K562 (cell line): Measurements from ENCODE around the gene KRT4. TPM values are rescaled to one million over a fixed set of nuclear protein-coding genes. Genes with fewer than 3 reads are reported as not detected.

ENCODE experiments used
- HMGN3 ChIP-seq: IDR thresholded peaks from 2 replicates; pipeline ENCODE4 v1.6.1; 2011; ENCODE audit warnings: borderline replicate concordance, low read depth, mild to moderate bottlenecking, mixed read lengths, low read length; ENCODE audit not compliant: insufficient read length; ENCODE audit errors: extremely low read depth
- JUND ChIP-seq, 2 experiments: IDR thresholded peaks; 2 replicates in 1 of 2; 3 replicates in 1 of 2; pipeline ENCODE4 v1.6.1; 2011; ENCODE audit warnings: borderline replicate concordance in 2 of 2, low read depth in 2 of 2, low read length in 2 of 2, improper control_type of control experiment in 1 of 2, missing biosample characterization in 1 of 2, missing genetic modification characterization in 1 of 2, missing genetic modification reagents in 1 of 2
- L3MBTL2 ChIP-seq: fragments of 450-650 bp; IDR thresholded peaks from 2 replicates; pipeline ENCODE4 v1.6.1; 2016; ENCODE audit warnings: mild to moderate bottlenecking, moderate library complexity
- RB1 ChIP-seq: fragments of 450-650 bp; IDR thresholded peaks from 2 replicates; pipeline ENCODE4 v1.6.1; 2017; ENCODE audit warnings: low read depth, mild to moderate bottlenecking
- RCOR1 ChIP-seq, 2 experiments: IDR thresholded peaks; 2 replicates each; pipeline ENCODE4 v1.6.1; 2012; ENCODE audit warnings: low read depth in 2 of 2, low read length in 2 of 2, borderline replicate concordance in 1 of 2, improper control_type of control experiment in 1 of 2
- RUNX1 ChIP-seq: sonication (generic); IDR thresholded peaks from 2 replicates; pipeline ENCODE4 v1.6.1; 2016; ENCODE audit warnings: antibody characterized with exemption, low read depth
- YBX1 ChIP-seq: fragments of 450-650 bp; IDR thresholded peaks from 2 replicates; pipeline ENCODE4 v1.7.1; 2016; ENCODE audit warnings: mild to moderate bottlenecking
- ZBTB40 ChIP-seq, 2 experiments: fragments of 450-650 bp in 1 of 2; sonication (generic) in 1 of 2; formaldehyde crosslinking in 1 of 2; IDR thresholded peaks; 2 replicates each; pipeline versions ENCODE4 v1.7.1 to v1.9.0; 2016 to 2022; ENCODE audit warnings: inconsistent platforms in 1 of 2, mild to moderate bottlenecking in 1 of 2, missing genetic modification reagents in 1 of 2
- ZNF592 ChIP-seq: fragments of 450-650 bp; IDR thresholded peaks from 2 replicates; pipeline ENCODE4 v1.6.1; 2017; ENCODE audit warnings: antibody characterized with exemption, mild to moderate bottlenecking
- polyA plus RNA-seq, 8 experiments: library from polyadenylated mRNA; depleted of rRNA in 4 of 8; stranded (reverse) in 5 of 8; unstranded in 3 of 8; fragments of >200 nt; fragmentation: Nextera tagmentation in 2 of 8; fragmentation: Illumina TruSeq in 1 of 8; extraction: Ambion mirVana in 2 of 8; extraction: Trizol in 1 of 8; gene quantifications; 2 replicates each; pipeline versions ENCODE4 v1.2.1 to v1.2.3, GENCODE V29; 2011 to 2014; ENCODE audit warnings: inconsistent platforms in 1 of 8, missing spikeins in 1 of 8
- total RNA-seq, 7 experiments: library from RNA; depleted of rRNA in 6 of 7; stranded (reverse); fragments of >200 nt in 6 of 7; fragmentation: Illumina TruSeq in 2 of 7; extraction: Trizol in 2 of 7; gene quantifications; 2 replicates each; pipeline versions ENCODE4 v1.2.1 to v1.2.3, GENCODE V29; 2011 to 2021; ENCODE audit warnings: low replicate concordance in 1 of 7
- TF ChIP-seq, protein P1 (sequence below): sonication (generic); formaldehyde crosslinking; IDR thresholded peaks from 2 replicates; pipeline ENCODE4 v1.9.0; 2022; ENCODE audit warnings: mild to moderate bottlenecking, missing genetic modification reagents

KRT4 gene
- total and polyA plus RNA-seq, 9 of the 15 experiments (the other 6 are each of a cell fraction or from before 2014, with no cell fraction given), result not detected

GRCh38 chr12:52789637-52790426 is 24.1 kb downstream of the KRT4 start (continued):
- TF ChIP-seq ZBTB40 (IDR thresholded peaks at IDR 0.05) (0 out of 2 replicates have a peak, but pooled peaks have one; percentile 29), ZBTB40 (CRISPR knock-in tag; IDR thresholded peaks at IDR 0.05) (no peak), RB1 (0 out of 2 replicates have a peak, but pooled peaks have one; percentile 10), JUND (IDR thresholded peaks at IDR 0.05; ENCODE audit: borderline replicate concordance, low read depth, low read length) (peak; percentile 41; the same call in 1 of the 2 replicates), JUND (tag; IDR thresholded peaks at IDR 0.05; ENCODE audit: borderline replicate concordance, low read depth, low read length) (no peak), HMGN3 (peak; percentile 81), YBX1 (no peak), RUNX1 (0 out of 2 replicates have a peak, but pooled peaks have one; percentile 20), L3MBTL2 (peak; percentile 81), ZNF592 (peak; percentile 53; the same call in 1 of the 2 replicates), RCOR1 (IDR thresholded peaks at IDR 0.05; ENCODE audit: borderline replicate concordance in 1 of 2, low read depth in 2 of 2, low read length in 2 of 2) (peak in 1 of 2 experiments; percentile 52; a peak in 1 of 4 replicates)
- TF ChIP-seq, protein P1, sequence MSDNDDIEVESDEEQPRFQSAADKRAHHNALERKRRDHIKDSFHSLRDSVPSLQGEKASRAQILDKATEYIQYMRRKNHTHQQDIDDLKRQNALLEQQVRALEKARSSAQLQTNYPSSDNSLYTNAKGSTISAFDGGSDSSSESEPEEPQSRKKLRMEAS (CRISPR knock-in tag), result peak; percentile 48
